COLO668 (cell line): ENCODE results near the gene PCTP.

Source experiments
- DNase-seq: peaks from one replicate; lab custom pipeline; 2025; ENCODE audit not compliant: unreplicated experiment; lab: John Stamatoyannopoulos, UW

PCTP gene

DNA sequence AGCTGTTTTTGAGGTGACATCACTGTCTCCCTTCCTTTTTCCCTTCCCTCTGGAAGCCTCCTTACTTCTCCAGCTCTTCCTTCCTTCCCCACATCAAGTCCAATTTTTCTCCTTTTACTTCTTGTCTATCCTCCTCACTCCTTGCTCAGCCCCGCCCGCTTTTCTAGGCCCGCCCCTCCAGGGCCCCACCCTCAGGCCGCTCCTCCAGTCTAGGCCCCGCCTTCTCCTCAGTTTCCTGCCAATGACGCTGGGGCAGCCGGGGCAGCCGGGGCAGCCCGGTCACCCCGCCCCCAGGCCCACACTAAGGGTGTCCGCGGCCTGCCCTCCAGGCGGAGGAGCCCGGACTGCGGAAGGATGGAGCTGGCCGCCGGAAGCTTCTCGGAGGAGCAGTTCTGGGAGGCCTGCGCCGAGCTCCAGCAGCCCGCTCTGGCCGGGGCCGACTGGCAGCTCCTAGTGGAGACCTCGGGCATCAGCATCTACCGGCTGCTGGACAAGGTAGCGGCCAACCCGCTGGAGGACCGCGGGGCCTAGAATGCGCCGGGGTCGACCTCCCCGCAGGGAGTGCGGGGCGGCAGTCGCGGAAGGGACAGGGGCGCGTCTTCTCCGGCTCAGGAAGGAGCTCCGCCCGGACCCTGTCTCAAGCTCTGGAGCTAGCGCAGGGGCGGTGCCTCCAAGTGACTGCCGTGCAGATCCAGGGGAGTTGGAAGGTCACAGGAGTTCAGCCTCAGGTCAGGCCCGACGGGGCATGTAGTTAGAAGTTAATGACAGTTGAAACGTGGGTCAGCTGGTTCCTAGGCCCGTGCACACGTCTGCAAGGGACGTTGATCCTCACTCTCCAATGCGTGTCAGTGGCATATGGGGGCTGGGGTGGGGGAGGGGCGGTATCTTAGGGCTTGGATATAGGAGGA lies at the start of gene PCTP:
TSS of gene PCTP (plus strand) at position 302 of the 908 bp plus-strand sequence. CDS start at position 355, 53 bp downstream.
- peak; percentile 63 for DNase-seq

DNA sequence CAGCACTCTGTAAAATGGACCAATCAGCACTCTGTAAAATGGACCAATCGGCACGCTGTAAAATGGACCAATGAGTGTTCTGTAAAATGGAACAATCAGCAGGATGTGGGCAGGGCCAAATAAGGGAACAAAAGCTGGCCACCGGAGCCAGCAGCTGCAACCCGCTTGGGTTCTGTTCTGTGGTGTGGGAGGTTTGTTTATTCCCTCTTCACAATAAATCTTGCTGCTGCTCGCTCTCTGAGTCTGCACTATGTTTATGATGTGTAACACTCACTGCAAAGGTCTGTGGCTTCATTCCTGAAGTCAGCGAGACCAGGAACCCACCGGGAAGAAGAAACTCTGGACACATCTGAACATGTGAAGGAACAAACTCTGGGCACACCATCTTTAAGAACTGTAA lies 48.7 kb upstream of the PCTP start:
- DNase-seq, result no peak

- no peak for DNase-seq
Measured at GRCh38 chr17:55704401-55704800, 46.5 kb upstream of the PCTP start.

DNA sequence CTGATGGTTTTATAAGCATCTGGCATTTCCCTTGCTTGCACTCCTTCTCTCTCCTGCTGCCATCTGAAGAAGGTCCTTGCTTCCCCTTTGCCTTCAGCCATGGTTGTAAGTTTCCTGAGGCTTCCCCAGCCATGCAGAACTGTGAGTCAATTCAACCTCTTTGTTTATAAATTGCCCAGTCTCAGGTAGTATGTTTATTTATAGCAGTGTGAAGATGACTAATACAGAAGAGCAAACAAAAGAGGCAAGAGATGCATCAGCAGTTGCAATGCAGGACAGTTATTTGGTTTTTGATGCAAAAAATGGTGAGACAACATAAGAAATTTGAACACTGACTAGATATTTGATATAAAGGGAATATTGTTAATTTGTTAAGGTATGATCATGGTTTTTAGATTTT lies 45.0 kb upstream of the PCTP start:
- DNase-seq, result peak; percentile 8

- no peak for DNase-seq
Measured at GRCh38 chr17:55706808-55707773, 43.8 kb upstream of the PCTP start.

- no peak for DNase-seq
Measured at GRCh38 chr17:55708175-55708974, 42.5 kb upstream of the PCTP start.

- no peak for DNase-seq
Measured at GRCh38 chr17:55709440-55709839, 41.4 kb upstream of the PCTP start.

DNA sequence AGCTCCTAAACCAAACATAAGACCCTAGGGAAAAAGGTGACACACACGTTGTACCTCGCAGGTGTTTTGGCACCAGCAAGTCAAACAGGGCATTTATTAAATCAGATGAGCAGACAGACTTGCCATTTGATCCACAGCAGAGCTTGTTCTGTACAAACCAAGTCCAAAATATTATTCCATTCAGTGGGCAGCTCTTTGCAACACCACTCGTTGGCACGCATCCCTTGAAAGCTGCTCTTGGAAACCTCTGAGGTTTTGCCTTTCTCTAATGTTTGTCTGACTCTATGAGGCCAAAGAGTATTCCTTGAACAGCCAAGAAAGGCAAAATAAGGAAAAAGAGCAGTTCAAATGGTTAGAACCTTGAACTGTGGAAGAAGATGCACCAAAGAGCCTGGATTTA lies 40.9 kb upstream of the PCTP start:
- DNase-seq, result no peak

DNA sequence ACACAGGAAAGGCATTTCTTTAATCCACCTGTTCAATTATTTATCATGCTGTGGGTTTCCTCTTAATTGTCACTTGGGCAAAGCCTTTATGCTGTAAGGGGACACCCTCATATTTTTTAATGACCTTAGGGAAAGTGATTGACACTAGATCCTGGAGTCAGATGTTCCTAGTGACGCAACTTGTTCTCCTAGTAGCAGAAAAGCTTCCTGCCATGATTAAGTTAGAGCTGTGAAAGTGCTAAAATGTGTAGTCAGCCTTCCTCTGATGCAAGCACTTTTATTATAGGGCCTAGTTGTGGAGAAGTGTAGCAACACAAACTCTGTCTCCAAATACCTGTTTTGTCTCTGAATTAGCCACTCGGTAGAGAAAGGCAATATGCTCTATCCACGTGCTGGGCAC lies 40.4 kb upstream of the PCTP start:
- DNase-seq, result no peak

DNA sequence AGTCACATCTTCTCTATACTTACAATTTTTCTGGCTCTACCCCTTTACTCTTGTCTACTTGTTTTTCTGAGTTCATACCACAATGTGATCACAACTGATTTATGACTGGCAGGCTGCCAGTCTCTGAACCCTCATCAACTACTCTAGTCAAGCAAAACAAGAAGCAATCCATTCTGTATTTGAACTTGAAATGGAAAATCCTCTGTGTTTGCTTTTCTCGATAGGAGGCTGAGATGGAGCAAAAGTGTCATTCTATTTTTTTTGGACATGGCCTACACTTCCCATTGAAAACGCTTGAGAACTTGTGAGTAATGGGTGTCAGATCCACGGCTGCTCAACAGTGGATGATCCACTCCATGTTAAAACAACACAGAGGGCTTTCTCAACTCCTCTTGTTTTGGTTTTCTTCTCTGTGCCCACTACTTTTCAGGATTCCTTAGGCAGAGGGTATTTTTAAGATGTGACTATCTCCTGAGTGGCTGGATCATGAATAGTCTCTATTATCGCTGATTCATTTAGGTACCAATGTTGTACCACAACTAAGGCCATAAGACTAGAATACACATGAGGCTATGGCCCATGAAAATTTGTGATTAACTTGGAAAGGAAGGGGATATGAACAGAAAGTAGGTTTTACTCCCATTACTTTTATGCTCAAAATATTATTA lies 39.9 kb upstream of the PCTP start:
- DNase-seq, result no peak

GRCh38 chr17:55717432-55717831 lies 33.4 kb upstream of the PCTP start:
- no peak for DNase-seq

DNA sequence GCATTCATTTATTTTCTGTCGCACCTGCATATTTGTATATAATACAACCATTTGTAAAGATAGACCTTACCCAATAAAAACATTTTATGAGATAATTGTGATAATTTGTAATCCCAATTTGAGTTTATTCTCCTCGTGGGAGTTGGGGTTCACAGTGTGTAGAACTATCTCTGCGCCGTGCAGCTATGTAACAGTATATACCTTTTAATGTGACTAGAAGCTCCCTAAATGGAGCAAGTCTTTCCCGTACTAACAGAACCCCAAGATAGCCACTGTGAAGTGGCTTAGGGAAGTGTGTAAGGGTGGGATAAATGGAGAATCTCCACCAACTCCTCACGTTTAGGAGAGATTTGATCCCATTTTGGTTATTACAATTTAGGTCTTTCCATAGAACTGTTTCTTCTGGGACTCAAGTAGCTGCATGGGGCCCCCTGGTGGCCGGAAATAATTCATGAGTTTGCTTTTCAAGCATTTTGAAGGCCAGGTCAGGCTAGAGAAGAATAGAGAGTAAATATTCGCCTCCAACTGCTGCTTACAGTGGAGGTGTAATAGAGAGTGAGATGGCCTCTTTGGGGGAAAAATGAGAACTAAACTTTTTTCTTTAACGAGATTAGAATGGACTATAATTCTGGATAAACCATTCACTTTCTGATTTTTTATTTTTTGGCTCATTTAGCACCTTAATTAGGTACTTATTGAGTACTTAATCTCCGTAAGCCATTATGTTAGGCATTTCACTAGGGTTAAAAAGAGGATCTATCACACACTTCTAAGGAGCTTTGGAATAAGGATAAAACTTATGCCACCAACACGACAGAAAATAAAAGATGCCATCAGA lies 32.7 kb upstream of the PCTP start:
- peak; percentile 62 for DNase-seq

DNA sequence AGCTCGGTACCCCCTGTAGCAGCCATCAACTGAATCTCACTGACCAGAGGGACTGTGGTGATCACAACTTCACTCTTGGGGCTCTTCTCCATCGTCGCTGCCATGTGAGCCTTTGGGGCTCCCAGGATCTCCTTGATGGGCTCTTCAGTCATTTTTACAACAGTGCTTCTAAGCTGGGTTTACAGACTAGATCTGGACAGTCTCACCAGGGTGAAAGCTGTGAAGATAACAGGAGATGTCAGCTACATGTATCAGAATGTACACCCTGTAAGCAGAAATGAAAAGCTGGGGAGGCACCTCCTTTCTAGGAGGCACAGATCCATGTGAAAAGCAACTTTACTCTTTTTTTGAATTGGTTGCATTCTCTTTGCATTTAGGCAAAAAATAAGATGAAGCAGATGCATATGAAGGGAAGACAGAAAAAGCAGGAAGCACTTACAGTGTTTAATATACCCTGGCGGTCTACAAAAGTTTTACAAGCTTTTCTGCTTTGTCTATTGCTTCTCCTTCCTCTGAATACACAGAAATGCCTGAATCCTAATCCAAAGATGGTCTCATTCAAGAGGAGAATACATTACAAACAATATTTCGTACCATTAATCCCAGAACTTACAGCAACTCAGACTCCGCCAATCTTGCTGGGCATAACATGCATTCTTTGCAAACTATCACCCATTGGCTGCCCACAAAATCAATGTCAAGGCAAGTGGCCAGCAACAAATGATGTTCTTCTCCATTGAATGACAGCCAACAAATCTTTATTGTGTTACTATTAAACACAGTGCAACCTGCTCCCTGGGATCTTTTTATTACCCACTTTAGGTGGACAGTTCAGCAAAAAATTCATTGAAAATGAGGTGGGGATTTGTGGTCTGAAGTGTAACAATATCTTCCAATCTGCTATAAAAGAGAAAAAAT lies 29.7 kb upstream of the PCTP start:
- no peak for DNase-seq

GRCh38 chr17:55722016-55722736 lies 28.7 kb upstream of the PCTP start:
- DNase-seq, result no peak

- no peak for DNase-seq
Measured at GRCh38 chr17:55722742-55723487, 27.9 kb upstream of the PCTP start, which contains the start of gene TMEM100. TMEM100 (minus strand) TSS chr17:55722864; CDS start chr17:55721070, 1,794 bp downstream.

DNA sequence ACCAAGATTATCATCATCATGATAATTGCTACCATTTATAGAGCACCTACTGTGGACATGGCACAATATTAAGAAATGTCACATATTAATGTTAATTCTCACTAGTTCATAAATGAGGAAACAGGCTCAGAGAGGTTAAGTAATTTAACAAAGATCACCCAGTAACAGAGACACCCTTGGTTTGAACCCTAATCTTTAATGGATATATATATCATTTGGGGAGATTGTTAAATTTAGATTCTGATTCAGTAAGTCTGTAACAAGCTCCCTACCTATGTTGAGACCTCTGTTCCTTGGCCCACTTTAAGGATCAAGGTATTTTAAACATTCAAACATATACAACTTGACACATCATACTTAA lies 27.4 kb upstream of the PCTP start:
- no peak for DNase-seq

DNA sequence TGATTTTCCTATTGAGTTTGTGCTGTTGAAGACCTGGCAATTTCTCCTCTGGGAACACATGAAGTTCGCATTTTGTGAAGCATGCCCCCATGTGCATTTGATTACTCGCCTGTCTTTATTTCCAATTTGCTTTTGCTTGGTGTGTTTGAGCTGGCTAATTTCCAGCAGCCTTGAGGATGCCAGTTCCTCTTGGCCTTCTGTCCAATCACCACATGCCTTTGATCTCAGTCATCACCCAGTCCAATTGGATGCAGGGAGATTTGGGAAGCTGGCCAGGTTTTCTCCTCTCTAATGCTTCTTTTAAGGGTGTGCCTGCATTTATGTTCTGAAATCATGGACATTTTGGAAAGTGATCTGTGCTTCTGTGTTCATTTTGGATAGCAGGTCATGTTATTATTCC lies 24.4 kb upstream of the PCTP start:
- no peak for DNase-seq
